GM18502 (cell line): ENCODE measurements around the gene ZNF230.
A peak's percentile ranks its signal among the peaks of the same experiment; 100 is the strongest.

Experiments
- ATAC-seq: cut with Tn5 transposase; IDR thresholded peaks from one replicate; pipeline ENCODE4 v1.9.1; 2021; ENCODE audit warnings: mild to moderate bottlenecking; ENCODE audit not compliant: unreplicated experiment, poor library complexity

The ZNF230 gene

DNA sequence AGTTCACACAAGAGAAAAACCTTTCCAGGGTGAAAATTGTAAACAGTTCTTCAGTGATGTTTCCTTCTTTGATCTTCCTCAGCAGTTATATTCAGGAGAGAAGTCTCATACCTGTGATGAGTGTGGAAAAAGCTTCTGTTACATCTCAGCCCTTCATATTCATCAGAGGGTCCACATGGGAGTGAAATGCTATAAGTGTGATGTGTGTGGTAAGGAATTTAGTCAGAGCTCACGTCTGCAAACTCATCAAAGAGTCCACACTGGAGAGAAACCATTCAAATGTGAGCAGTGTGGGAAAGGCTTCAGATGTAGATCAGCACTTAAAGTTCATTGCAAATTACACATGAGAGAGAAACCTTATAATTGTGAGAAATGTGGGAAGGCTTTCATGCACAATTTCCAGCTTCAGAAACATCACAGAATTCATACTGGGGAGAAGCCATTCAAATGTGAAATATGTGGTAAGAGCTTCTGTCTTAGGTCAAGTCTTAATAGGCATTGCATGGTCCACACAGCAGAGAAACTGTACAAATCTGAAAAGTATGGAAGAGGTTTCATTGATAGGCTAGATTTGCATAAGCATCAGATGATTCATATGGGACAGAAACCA is 29.3 kb downstream of the ZNF230 start:
- ATAC-seq: no peak

- ATAC-seq: no peak
Observed at GRCh38 chr19:44042147-44042546, 39.4 kb downstream of the ZNF230 start.

GRCh38 chr19:44050740-44051649 is 48.2 kb downstream of the ZNF230 start:
- peak; percentile 40 for ATAC-seq

GRCh38 chr19:44051650-44052402 is 49.1 kb downstream of the ZNF230 start, which contains the start of gene ZNF223:
Gene ZNF223, plus strand, starts transcription at chr19:44052036. Its CDS starts 3,141 bp downstream, at chr19:44055177.
- ATAC-seq: peak; percentile 83

DNA sequence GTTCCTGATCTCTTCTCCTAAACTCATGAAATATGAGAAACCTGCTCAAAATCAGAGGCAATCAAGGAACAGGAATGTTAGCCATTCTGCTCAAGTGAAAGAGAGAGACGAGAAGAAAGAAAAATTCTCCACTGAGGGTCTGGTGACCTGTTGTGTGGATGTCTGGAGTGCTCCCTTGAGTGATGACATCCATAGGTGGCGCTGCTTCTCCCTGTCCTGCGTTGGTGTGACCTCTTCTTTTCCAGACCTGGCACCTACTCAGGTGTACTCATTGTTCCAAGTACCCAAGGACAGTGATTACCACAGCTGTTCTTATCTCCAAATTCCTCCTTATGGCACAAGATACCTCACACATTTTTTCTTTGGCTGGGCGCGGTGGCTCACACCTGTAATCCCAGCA is 53.1 kb downstream of the ZNF230 start:
- no peak for ATAC-seq

GRCh38 chr19:44059229-44059628 is 56.5 kb downstream of the ZNF230 start:
- no peak for ATAC-seq

GRCh38 chr19:44061038-44061437 is 58.3 kb downstream of the ZNF230 start:
- no peak for ATAC-seq
